HTR-8/SVneo (cell line): ENCODE results near the gene POLR3K.

Source experiments
- DNase-seq: peaks from one replicate; pipeline ENCODE4 v3.0.0; 2011; ENCODE audit warnings: low spot score, mixed read lengths; ENCODE audit not compliant: insufficient read length
- FAIRE-seq: peaks from 2 replicates; lab custom pipeline; 2011; peaks lifted over from hg19 to GRCh38; lab: Jason Lieb, UNC

POLR3K gene

DNA sequence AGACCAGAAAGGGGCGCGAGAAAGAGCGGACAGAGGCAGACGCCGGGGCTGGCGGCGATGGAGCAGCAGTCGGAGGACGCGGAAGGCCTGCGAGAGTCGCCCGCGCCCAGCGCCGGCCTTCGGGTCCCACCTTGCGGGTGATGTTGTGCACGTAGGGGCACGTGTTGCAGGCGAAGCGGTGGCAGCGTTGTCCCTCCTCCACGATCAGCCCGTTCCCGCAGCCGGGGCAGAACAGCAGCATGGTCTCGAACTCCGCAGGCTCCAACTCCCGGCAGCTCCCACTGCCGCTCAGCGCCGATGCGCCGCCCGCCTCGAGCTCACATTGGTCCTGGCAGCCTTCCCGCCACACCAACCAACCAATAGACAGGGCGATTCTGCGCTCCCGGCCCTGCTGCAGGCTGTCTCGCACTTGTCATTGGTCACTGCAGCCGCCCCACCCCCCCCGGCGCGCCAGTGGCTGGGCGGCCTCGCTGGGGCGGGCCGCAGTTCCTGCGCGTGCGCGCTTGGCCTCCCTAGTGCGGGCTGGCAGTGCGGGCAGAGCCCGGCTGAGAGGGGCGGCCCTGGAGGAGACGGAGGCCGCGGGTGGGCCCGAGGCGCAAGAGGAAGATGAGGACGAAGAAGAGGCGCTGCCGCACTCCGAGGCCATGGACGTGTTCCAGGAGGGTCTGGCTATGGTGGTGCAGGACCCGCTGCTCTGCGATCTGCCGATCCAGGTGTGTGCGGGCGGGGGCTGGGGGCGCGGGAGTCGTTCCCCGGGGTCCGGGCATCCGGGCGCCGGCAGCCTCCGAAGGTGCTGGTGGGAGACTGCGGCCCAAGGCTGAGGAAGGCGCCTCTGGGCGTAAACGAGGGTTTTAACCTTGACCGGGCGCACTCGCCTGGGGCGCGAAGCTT, at the start of gene POLR3K, which contains the start of gene SNRNP25:
Gene POLR3K (minus strand): TSS at position 263 of the 891 bp plus-strand sequence. CDS start 22 bp downstream, at position 241.
Gene SNRNP25 (plus strand): TSS at position 483 of the 891 bp plus-strand sequence. CDS start 189 bp downstream, at position 672.
- FAIRE-seq = peak; percentile 95
- peak; percentile 98 for DNase-seq

GRCh38 chr16:102060-102855, 48.9 kb upstream of the POLR3K start:
- DNase-seq = no peak
- no peak for FAIRE-seq

DNA sequence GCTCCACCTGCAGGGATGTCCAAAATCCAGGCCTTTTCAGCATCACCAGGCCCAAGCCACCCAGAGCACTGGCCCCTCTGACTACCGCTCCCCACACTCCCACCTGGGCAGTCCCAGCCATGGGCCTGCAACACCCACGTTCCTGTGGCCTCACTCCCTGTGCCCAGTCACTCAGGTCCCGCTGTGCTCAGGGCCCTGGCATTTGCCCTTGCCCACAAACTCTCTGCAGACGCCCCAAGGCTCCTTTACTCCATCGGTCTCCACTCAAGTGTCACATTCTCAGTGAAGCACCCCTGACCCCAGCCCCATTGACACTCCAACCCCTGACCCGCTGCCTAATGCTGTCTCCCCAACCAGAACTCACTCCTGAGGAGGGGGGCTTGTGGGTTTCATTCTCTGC, 48.2 kb upstream of the POLR3K start:
- DNase-seq = no peak
- no peak for FAIRE-seq

GRCh38 chr16:100989-101388, 47.6 kb upstream of the POLR3K start:
- DNase-seq = no peak
- FAIRE-seq = no peak

DNA sequence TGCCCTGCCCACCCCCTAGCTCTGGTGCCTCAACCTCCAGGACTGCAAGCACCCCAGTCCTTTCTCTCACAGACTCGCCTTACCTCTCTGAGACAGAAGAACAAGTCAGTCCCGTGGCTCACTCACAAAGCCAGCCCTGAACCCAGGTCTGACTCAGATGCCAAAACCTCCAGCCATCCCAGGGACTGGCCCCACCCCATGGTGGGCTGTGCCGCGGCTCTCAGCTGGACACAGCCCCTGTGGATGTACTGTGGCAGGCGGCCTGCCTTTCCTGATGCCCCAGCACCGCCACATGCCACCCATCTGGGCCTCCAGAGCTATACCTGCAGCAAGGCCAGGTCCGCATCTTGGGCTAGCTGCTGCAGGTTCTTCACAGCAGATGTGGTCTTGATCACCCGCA, 44.4 kb upstream of the POLR3K start:
- no peak for DNase-seq
- FAIRE-seq = no peak

- DNase-seq = peak; percentile 93
- FAIRE-seq = peak; percentile 97
These were observed 43.5 kb upstream of the POLR3K start for GRCh38 chr16:96935-97381.

- FAIRE-seq = no peak
- DNase-seq = no peak
These were observed 41.5 kb upstream of the POLR3K start for GRCh38 chr16:94918-95265.

GRCh38 chr16:92431-93339, 39.3 kb upstream of the POLR3K start:
- DNase-seq (no peak), FAIRE-seq (no peak)

GRCh38 chr16:91484-91883, 38.1 kb upstream of the POLR3K start:
- no peak for FAIRE-seq
- no peak for DNase-seq

- FAIRE-seq (no peak), DNase-seq (no peak)
These were observed 36.2 kb upstream of the POLR3K start for GRCh38 chr16:89391-90302.

- DNase-seq (no peak), FAIRE-seq (peak; percentile 36)
These were observed 35.2 kb upstream of the POLR3K start for GRCh38 chr16:88613-89012.

- FAIRE-seq (no peak), DNase-seq (no peak)
These were observed 33.1 kb upstream of the POLR3K start for GRCh38 chr16:86483-86952.

GRCh38 chr16:85865-86264, 32.5 kb upstream of the POLR3K start:
- FAIRE-seq = no peak
- DNase-seq = no peak

DNA sequence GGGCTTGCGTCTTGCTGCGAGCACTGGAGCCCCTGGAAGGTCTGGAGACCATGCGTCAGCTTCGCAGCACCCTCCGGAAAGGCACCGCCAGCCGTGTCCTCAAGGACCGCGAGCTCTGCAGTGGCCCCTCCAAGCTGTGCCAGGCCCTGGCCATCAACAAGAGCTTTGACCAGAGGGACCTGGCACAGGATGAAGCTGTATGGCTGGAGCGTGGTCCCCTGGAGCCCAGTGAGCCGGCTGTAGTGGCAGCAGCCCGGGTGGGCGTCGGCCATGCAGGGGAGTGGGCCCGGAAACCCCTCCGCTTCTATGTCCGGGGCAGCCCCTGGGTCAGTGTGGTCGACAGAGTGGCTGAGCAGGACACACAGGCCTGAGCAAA, 32.0 kb upstream of the POLR3K start:
- FAIRE-seq (no peak), DNase-seq (no peak)

- DNase-seq (peak; percentile 79), FAIRE-seq (peak; percentile 95)
These were observed 31.5 kb upstream of the POLR3K start for GRCh38 chr16:84718-85406.

DNA sequence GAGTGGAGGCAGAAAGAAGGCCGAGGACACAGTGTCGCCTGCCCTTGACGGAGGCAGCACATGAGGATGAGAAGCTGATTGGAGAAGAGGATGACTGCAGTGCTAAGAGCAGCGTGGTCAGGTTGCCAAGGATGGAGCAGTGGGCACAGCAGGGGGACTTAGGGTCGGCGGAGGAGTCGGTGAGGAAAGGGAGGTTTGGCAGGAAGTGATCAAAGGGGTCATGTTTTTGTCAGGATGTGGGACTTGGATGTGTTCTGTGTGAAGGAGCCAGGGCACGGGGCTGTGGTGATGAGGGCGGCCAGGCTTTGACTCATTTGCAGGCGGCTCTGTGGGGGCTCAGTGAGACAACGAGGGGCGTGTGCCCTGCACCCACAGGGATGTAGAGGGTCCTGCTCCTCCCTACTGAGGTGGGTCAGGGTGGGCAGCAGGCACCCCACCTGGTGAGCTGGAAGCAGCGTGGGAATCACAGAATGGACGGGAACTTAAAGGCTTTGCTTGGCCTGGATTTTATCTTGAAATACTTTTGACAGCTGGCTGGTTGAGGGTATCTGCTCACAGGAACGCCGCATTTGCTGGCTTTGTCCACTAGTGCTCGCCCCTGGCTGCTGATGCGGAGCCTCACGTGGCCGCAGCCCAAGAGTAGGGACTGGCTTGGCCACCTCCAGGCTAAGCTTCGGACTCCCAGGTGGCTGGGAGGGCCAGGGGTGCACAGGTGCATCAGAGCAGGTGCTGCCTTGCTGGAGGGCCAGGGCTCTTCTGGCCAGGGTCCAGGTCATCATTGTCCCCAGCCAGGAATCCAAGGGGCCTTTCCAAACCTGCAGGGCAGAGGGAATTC, 30.6 kb upstream of the POLR3K start:
- no peak for DNase-seq
- FAIRE-seq = peak; percentile 26

DNA sequence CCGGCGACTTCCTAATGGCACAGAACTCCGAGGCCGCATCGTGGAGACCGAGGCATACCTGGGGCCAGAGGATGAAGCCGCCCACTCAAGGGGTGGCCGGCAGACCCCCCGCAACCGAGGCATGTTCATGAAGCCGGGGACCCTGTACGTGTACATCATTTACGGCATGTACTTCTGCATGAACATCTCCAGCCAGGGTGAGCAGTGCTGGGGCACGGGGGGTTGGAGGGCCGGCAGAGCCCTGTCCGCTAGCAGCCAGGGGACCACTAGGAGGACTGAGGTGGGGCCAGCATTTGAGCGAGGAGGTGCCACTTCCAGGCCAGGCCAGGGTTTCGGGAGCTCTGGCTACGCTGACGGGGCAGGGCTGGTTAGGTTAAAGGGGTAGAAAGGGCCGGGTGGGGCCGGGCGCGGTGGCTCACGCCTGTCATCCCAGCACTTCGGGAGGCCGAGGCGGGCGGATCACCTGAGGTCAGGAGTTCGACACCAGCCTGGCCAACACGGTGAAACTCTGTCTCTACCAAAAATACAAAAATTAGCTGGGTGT, 29.7 kb upstream of the POLR3K start:
- no peak for DNase-seq
- no peak for FAIRE-seq
